HG02571 (cell line): ENCODE measurements around the gene PDCD1.

Experiments used
- ATAC-seq: cut with Tn5 transposase; IDR thresholded peaks from one replicate; pipeline ENCODE4 v1.9.1; 2021; ENCODE audit warnings: mild to moderate bottlenecking, moderate library complexity; ENCODE audit not compliant: unreplicated experiment

PDCD1 gene

GRCh38 chr2:241895712-241896641, 37.3 kb upstream of the PDCD1 start:
- no peak for ATAC-seq

DNA sequence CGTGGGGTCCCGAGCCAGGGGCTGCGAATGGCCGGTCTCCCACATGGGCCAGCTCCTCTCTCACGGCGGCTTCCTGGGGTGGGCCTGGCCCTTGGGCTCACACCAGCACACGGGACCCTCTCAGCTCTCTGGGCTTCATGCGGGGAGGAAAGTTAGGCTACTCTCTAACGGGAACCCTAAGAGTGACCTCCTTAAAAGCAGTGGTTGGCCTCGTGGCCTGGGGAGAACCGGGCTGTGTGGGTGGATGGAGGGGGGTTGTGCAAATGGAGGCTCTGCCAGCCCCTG, 36.7 kb upstream of the PDCD1 start:
- ATAC-seq: no peak

GRCh38 chr2:241894681-241895426, 36.2 kb upstream of the PDCD1 start:
- ATAC-seq: no peak

- ATAC-seq: no peak
Observed at GRCh38 chr2:241894056-241894641, 35.5 kb upstream of the PDCD1 start.

- no peak for ATAC-seq
Observed at GRCh38 chr2:241893265-241893664, 34.6 kb upstream of the PDCD1 start.

- no peak for ATAC-seq
Observed at GRCh38 chr2:241892299-241893137, 33.8 kb upstream of the PDCD1 start.

GRCh38 chr2:241891988-241892298, 33.2 kb upstream of the PDCD1 start:
- ATAC-seq: no peak

- ATAC-seq: no peak
Observed at GRCh38 chr2:241891315-241891987, 32.8 kb upstream of the PDCD1 start.

DNA sequence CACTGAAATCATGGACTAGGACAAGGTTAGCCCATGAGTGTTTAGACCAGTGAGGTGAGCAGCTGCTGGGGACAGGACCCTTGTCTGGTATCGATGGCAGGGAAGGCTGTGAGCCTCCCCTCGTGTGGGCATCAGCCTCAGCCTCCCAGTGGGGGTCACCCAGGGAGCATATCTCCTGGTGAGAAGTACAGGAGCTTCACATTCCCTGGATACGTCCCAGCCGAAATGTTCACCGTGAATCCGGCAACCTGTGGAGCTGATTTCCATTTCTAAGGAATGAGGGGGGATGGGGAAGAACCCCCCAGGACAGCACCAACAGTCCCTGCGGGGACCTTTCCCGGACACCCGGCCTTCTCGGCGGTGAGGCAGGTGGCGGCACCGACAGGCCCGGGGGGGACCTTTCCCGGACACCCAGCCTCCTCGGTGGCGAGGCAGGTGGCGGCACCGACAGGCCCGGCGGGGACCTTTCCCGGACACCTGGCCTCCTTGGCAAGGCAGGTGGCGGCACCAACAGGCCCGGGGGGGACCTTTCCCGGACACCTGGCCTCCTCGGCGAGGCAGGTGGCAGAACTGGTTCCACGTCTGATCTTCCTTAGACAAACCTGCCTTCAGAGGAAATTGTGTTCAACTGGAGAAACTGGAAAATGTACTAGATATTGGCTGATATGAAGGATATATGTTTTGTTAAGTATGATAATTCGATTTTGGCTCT, 32.0 kb upstream of the PDCD1 start:
- no peak for ATAC-seq

- ATAC-seq: no peak
Observed at GRCh38 chr2:241888641-241889040, 29.9 kb upstream of the PDCD1 start.

DNA sequence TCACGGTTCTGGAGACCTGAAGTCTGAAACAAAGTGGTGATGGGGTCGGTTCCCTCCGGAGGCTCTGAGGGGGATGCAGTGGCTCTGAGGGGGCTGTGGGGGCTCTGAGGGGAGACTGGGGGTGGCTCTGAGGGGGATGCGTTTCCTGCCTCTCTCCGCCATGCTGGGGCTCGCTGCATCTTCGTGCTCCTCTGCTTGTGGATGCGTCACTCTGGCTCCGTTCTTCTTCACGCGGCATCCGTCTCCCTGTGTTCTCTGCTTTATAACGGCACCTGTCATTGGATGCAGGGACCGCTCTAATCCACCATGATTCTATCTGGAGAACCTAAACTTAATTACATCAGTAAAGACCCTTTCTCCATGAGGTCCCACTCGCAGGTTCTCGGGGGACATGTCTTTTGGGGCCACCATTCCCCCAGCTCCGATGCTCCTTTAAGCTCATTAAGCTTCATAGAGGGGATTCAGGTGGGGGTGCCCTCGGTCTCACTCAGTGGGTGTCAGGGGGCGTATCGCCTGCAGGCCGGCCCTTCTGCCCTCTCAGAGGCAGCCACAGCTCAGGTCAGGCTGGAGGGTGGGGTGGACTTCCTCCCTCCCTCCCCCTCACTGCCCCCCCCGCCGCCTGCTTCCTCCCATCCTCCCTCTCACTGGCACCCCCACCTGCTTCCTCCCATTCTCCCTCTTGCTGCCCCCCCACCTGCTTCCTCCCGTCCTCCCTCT, 29.3 kb upstream of the PDCD1 start:
- ATAC-seq: no peak

GRCh38 chr2:241886840-241887447, 28.2 kb upstream of the PDCD1 start:
- no peak for ATAC-seq

GRCh38 chr2:241885946-241886643, 27.4 kb upstream of the PDCD1 start:
- ATAC-seq: no peak

DNA sequence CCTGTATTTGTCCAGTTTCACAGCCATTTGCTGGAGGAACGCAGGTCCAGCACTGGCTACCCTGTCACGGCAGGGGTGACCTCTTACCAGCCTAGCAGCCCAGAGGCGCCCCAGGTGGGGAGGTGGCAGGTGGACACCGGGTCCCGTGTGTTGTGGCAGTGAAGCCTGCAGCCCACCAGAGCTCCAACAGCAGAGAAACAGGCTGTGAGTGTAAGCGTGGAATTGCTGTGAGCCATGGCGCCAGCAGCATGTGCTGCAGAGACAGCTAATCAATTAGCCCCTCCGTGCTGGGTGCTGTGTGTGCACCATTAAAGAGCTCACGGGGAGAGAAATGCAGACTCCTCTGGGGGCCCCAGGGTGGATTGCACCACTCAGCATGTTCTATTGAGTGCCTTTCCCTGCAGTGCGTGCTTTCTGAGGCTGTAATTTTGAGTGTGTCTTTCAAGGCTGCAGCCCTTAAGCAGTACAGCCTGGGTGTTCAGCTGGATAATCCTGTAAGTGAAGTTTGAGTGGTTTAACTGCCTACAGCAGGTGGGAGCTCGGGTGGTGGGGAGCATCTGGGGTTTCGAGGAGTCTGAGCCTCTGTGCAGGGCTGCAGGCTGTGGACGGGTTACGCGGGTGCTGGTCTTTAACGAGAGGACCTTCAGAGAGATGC, 26.7 kb upstream of the PDCD1 start:
- ATAC-seq: no peak

DNA sequence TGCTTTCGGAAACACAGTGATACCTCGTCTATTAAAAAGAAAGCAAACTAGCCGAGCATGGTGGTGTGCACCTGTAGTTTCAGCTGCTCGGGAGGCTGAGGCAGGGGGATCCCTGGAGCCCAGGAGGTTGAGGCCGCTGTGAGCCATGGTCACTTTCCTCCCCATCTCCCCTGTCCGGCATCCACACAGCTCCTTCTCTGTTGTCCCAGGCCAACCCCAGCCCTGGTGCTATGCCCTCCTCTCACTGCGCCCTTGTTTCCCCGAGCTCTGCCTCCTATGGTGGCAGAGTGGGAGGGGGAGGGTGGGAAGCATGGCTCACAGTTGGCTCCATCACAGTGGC, 26.2 kb upstream of the PDCD1 start:
- ATAC-seq: no peak

- peak; percentile 64 for ATAC-seq
Observed at GRCh38 chr2:241882091-241882625, 23.5 kb upstream of the PDCD1 start.

DNA sequence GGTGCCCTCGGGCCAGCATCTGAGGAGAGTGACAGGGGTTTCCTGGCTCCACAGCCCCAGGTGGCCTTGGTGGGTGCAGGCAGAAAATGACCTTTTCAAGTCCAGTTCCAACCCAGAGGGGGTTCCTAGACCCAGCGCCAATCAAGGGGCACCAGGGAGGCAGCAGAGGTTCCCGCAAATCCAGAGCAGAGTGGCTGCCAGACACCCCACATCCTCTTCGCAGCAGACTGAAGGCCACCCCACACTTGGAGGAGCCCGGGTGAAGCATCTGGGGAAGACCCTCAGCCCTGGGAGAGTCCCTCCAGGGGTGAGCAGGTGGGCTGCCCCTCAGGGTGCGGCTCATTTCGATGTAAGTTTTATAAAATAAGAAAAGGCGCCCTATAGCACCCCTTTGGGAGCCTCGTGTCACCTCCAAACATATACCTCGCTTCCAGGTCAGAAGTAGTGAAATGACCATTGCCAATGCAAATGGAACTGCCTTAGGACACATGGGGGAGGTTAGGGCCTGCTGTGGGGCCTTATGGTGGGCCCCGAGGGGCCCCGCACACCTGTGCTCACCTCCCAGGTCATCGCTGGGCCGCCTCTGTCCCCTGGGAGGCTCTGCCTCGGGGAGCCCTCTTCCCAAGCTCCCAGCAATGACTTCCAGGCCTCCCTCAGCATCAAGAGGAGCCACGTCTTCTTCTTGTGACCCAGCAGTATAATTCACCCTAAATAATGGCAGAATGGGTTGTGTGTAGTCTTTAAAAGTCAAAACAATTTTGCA, 21.8 kb upstream of the PDCD1 start:
- no peak for ATAC-seq
